Measurements from ENCODE around the gene ANKRD36C.
"Not testable (repeated sequence)": the region's sequence is repeated elsewhere in the genome, so short reads cannot be mapped to it uniquely, and the experiment has no call there.

- not testable (repeated sequence) for TF ChIP-seq CTCF (IDR thresholded peaks at IDR 0.05; ENCODE audit: insufficient read depth, low read length); SPI1 (IDR thresholded peaks at IDR 0.05; ENCODE audit: borderline replicate concordance, low read depth); REST (IDR thresholded peaks at IDR 0.05; ENCODE audit: insufficient replicate concordance, low read depth); GABPA (IDR thresholded peaks at IDR 0.05; ENCODE audit: low read depth); POLR2AphosphoS5 (IDR thresholded peaks at IDR 0.05; ENCODE audit: low read depth)
These were observed 167.4 kb downstream of the ANKRD36C start for GRCh38 chr2:95824218-95824617.
